Superior temporal gyrus (tissue), 1 donor: ENCODE data around the gene ECSCR.
A peak's percentile ranks its signal among the peaks of the same experiment; 100 is the strongest.
"Not testable (repeated sequence)": the region's sequence is repeated elsewhere in the genome, so short reads cannot be mapped to it uniquely, and the experiment has no call there.

Experiments
- DNase-seq: peaks from one replicate; pipeline ENCODE4 v3.0.0-alpha.2; 2016; ENCODE audit errors: extremely low spot score

ECSCR gene

DNA sequence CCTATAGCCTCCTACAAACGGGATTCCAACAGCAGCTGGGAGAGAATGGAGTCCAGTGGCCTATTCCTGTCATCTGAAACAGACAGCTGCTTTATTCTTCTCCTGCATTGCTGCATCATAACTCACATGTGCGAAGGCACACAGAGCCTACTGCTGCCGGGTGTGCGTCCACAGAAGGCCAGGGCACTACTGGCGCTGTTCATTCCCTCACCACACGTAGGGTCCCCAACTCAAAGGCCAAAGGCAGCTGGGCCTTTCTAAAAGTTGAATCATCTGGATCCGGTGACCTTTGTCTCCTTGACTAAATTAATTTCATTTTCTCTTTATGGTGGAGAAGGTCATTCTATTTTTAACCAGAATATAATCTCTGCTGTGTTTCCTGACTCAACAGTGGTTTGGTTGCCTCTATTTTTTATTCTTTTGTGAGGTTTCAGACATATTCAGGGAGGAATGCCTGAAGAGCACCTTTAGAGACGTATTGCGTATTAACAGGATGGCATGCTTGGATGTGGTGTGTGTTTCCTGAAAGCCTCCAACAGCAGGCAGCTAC is 47.9 kb downstream of the ECSCR start:
- peak; percentile 71 for DNase-seq

DNA sequence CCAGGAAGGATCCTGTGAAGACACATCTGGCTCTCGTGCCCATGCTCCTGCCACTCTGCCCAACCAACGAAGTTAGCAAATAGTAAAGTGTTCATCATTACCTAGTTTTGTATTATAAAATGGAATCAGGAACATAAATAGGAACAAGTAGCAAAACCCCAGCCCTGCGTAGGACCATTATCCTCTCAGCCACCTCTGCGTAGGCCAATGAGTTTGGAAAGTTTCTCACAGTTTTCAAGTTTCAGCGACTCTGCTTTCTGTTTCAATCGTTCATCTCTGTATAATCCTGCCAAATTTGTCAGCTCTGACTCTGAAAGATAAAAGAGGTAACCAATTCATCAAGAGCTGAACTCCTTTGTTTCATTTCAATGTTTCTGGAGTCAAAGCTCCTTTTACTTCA is 48.6 kb downstream of the ECSCR start:
- no peak for DNase-seq

DNA sequence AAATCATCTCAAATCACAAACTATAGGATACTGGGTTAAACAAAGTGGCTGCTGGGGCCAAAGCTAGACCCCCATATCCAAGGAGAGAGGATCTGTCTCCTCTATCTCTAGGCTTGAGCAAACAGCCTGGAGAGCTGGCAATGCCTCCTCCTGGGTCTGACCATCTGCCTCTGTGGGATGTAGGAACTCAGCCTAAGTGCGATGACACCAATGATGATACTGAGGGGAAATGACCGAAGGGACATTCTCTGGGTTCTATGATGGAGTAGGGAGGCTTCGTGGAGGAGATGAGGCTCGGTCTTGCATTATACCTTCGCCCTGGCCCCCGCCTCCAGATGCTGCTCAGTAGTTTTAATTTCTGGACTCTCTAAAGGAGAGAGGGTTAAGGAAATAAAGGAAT is 49.4 kb downstream of the ECSCR start:
- no peak for DNase-seq

DNA sequence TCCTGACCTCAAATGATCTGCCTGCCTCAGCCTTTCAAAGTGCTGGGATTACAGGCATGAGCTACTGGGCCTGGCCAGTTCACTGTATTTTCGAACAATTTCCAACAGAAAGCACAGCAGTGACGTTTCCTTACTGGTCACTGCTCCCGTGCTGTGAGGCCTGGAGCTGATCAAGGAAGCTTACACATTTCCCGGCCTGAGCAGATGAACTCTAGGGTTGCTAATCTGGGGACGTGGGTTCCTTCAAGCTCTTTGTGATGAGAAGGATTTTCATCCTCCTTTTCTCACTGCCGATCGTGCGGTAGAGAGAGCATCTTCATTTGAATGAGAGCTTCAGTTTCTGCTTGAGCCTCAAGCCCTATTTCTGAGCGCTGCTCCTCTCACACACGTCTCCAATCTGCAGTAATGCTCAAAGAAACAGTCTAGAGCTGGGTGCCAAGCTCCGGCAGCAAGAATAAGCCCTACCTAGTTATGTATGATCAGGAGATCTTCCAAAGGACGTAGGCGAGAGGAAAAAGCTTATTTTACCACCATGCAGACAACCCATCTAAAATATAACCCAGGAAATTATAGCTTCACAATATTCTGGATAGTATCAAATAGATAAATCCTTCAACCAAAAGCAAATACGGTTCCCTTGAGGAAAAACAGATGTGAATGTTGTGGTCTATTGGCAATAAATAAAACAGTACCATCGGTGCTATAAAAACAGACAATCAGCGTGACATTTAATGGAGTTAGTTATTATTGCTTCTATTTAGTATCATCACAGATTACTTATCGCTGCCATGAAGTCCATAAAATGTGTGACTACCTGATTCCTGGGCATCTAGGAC is 51.3 kb downstream of the ECSCR start:
- peak; percentile 63 for DNase-seq

DNA sequence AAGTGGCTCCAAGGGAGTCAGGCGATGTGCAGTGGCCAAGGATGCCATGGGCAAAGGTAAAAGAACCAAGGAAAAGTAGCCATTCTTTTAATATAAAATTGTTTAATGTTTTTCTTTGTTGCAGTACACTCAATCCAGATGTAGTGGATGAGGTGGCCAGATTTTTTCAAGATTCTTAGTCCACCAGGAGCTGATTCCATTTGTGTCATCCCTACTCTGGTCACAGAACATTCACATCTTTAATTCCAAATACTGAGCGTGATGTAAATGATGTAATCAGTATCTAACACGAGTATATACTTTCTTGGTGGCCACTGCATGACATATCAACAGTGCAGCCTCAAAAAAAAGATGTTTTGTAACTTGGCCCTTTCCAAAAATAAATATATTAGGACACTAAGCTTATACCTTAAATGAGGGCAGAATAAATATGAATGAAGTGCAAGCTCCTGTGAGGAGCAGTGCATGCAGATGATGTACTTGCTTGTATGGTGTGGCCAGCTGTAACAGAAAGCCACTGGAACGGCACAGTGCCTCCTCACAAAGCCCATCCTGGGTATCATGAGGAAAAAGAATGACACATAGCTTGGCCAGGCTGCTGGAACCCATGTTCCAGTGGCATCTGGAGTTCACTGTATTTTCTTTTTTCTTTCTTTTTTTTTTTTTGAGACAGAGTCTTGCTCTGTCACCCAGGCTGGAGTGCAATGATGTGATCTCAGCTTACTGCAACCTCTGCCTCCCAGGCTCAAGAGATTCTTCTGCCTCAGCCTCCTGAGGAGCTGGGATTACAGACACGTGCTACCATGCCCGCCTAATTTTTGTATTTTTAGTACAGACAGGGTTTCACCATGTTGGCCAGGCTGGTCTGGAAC is 52.2 kb downstream of the ECSCR start:
- DNase-seq, result peak; percentile 43

DNA sequence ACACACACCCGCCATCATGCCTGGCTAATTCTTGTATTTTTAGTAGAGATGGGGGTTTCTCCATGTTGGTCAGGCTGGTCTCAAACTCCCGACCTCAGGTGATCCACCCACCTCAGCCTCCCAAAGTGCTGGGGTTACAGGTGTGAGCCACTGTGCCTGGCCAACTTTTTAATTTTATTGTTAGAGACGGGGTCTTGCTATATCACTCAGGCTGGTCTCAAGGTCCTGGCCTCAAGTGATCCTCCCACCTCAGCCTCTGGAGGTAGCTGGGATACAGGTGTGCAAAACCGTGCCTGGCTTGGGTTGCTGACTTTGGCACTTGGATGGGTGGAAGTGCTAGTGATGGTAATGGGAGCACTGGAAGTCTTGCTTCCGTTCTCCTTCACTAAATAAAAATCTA is 53.4 kb downstream of the ECSCR start:
- DNase-seq, result not testable (repeated sequence)

DNA sequence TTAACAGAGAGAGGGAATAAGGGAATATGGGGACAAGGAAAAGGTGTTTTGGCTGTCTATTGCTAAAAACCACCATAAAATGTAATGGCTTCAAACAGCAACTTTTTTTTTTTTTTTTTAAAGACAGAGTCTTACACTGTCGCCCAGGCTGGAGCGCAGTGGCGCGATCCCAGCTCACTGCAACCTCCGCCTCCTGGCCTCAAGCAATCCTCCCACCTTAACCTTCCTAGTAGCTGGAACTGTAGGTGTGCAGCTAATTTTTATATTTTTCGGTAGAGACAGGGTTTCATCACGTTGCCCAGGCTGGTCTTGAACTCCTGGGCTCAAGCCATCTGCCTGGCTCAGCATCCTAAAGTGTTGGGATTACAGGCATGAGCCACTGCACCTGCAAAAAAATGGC is 54.4 kb downstream of the ECSCR start:
- DNase-seq, result no peak

DNA sequence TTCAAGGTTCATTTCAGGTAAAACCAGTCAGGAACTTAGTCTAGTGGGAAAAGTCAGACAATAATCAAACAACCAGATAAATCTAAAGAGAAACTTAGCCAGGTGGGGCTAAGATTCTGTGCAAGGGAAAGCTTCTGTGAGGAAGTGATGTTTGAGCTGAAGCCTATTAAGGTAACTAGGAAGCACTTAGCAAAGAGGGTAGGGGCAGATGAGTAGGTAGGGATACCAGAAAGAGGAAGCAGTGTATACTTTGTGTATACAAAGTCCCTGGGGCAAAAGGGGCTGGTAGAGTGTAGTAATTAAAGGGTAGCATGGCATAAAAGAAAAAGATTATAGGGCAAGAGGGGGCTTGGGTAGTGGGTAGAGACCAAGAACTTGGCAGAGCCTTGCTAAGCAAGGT is 55.0 kb downstream of the ECSCR start:
- no peak for DNase-seq

DNA sequence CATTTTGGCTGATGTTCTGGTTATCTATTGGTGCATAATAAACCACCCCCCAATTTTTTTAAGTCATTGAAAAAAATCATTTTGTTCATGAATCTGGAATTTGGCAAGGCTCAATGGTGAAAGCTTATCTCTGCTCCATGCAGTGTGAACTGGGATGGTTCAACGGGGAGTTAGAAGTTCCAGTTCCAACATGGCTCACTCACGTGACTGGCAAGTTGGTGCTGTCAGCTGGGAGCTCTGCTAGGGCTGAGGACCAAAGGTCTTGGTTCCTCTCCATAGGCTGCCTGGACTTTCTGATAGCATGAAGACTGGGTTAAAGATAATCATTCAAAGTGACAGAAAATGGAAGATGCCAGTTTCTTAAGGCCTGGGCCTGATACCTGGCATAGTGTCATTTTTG is 55.6 kb downstream of the ECSCR start:
- no peak for DNase-seq

DNA sequence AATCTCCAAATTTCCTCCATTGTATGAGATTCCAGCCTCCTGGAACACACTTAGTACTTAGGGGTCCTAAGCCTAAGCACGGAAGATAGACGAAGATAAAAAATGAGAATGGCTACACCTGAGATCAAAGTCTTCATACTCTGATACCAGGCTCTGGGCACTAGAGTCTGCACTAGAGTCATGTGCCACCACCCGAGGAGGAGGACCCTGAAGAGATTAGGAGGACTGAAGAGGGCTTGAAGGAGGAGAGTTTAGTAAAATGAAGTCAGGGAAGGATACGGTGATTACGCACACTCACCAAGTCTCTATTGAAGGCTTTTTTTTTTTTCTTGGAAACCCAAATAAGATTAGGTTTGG is 58.1 kb downstream of the ECSCR start:
- no peak for DNase-seq

DNA sequence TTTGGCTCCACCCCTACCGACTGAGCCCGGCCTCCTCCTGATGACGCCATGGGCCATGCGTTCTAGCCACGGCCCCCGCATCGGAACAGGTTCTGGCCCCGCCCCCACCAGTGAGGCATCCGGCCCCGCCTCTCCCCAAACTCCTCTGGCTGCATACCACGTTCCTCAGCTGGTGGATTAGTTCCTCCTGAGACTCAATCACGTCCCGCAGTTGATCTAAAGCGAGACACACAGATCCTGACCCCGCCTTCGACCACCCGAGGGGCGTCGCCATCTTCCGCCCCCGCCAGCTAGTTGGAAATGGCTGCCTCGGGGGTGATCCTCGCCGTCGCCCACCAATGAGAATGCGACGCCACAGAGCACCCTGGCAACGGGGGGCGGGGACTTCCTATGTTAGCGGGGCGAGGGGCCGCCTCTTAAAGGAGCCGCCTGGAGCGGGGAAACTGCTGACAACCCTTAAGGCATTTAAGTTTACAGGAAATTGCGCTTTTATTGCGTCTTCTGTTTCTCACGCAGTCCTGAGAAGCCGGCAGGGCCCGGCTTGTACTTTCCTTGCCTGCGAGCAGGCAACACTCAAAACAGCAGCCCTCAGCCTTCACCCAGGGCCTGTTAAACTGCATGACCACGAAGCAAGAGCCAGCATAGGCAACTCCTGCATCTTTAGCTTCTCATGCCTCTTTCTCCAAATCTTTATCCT is 58.6 kb downstream of the ECSCR start, which contains the start of gene SPATA24:
Gene SPATA24, minus strand, starts transcription at position 303 of the 697 bp plus-strand sequence. Its CDS starts 29 bp downstream, at position 274.
- DNase-seq, result peak; percentile 98

DNA sequence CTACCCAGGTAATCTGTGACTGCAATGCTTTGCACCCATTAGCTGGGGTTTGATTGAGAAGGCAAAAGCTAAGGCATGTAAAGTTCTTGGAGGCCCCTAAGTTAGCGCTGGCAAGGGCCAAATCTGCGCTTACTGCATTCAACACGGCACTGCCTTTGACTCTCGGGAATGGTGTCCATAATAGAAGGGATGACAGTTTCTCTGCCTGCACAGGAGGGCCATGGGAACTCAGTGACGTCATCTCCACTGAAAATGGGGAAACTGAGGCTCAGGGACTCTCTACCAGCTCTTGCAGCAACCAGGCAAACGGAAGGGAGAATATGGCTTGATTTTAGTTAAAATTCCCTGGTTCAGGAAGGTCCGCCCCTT is 59.1 kb downstream of the ECSCR start:
- DNase-seq, result no peak

DNA sequence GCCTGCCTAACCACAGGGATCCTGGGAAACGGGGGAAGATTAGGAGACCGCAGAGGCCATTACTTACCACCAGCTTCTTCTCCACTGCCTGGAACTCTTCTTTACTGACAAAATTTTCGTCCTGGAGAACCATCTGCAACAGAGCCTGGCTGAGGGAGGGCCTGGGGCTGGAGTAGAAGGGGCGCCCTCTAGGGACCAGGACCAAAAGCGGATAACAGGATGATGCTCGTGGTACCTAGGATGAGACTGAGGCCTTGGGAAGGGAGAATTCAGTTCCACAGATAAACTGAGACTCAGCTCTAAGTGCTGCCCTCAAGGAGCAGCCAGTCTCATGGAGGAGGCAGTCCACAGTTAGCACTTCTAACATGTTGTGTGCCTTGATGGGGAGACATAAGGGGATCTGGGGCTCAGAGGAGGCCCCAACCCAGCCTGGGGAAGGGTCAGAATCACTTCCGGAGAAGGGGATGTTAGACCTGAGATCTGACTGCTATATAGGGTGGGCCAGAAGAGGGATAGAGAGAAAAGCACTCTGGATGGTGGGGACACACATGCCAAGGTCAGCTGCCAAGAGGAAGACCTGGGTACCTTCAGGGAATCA is 59.9 kb downstream of the ECSCR start:
- DNase-seq, result no peak

DNA sequence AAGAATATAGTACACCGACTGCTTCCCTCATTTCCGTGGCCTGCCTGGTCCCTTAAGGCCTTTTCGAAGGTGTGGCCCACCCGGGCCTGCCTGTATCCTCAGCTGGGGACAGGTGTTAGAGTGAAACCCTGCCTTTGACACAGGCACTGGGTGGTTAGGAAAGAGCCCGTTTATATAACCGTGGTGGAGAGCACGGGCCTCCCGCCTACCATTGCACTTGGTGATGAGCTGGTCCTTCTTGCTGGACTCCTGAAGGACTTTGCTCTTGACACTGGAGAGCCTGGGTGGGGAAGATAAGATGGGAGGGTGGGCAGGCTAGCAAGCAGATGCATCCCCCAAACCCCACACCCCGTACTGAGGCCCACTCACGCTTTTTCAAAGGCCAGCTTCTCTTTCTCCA is 61.0 kb downstream of the ECSCR start:
- no peak for DNase-seq

DNA sequence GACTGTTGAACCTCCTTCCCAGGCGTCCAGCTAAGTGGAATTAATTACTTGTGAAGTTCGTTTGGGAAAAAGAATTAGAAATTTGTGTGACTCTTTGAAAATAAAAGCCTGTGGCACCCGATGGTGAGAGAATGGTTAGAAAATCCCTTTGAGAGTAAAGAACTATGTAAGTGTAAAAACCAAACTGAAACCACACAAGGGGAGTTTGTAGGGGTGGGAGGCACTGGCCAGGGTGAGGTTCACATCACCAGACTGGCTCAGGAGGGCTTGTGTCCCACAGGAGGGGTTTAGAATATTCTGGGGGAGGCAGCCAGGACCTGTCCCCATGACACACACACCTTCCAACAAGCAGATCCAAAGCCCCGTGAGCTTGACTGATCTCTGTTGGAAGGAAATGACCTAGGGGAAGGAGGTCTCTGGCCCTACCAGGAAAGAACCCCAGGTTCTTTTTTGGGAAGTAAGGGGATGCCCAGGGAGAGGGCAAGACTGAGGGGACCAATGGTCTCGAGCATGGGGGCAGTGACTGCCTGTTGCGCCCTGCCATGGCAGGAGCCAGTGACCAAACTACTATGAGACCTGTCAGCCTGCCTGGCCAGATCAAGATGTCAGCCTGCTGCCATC is 62.9 kb downstream of the ECSCR start:
- DNase-seq, result no peak
